ENCODE results near the gene DGKH. TPM values are rescaled to one million over a fixed set of nuclear protein-coding genes. Genes with fewer than 3 reads are reported as not detected.

The DGKH gene
- total and polyA plus RNA-seq, 11 donors, result 1.8 to 13.1 (median 7.4) TPM

GRCh38 chr13:42063105-42063504 lies 14.7 kb downstream of the DGKH start:
- H3K4me3 ChIP-seq, result no peak overlapping the region
- no peak for TF ChIP-seq POLR2A (IDR thresholded peaks at IDR 0.05)
- no peak overlapping the region for H3K27ac ChIP-seq
- peaks cover 0 to 11% (median 2%) of the 10 kb centered on the region in 12 donors for H3K9me3 ChIP-seq
- peaks cover 0 to 6% (median 0%) of the 10 kb centered on the region in 12 donors for H3K4me1 ChIP-seq
- 78 to 86% (median 82%) methylated on average over 2 of the region's 2 CpGs for WGBS, 4 donors
- ATAC-seq (no peak), DNase-seq (no peak)
- H3K36me3 ChIP-seq, result peaks cover 0 to 10% (median 6%) of the 10 kb centered on the region in 9 donors
- intact Hi-C loops (cut with DNase I), result no loop called here
- no peaks in the 10 kb centered on the region for H3K27me3 ChIP-seq

DNA sequence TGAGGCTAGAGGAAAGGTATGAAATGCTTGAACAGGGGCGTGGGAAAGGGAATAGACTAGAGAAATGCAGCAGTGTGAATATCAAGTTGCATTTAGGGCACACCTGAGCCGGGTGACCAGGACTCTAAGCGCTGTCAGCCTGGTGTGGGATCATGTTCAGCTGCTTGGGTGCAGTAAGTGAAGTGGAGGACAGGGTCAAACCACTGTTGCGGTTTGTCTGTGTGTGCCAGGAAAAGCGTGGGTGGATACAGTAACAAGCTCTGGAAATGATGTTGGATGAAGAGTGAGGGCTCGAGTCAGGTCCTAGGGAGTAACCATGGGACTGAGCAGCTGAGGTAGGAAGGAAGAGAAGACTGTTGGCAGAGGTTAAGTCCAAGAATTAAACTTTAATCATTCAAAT lies 15.8 kb downstream of the DGKH start:
- Histone ChIP-seq H3K4me3 (no peak overlapping the region), H3K27ac (no peak overlapping the region), H3K9me3 (no peaks in the 10 kb centered on the region), H3K27me3 (no peaks in the 10 kb centered on the region), H3K4me1 (peaks cover 0 to 6% (median 0%) of the 10 kb centered on the region in 12 donors), H3K36me3 (peaks cover 0 to 9% (median 6%) of the 10 kb centered on the region in 9 donors)
- TF ChIP-seq CTCF (IDR thresholded peaks at IDR 0.05), result no peak
- no peak for TF ChIP-seq POLR2A (IDR thresholded peaks at IDR 0.05)
- no peak for ATAC-seq
- DNase-seq, result no peak
- intact Hi-C loops (cut with DNase I), result no loop called here
- WGBS, 4 donors, result 60 to 70% (median 65%) methylated on average over 6 of the region's 6 CpGs

GRCh38 chr13:42064966-42065365 lies 16.5 kb downstream of the DGKH start:
- Histone ChIP-seq H3K4me1 (peaks cover 0 to 6% (median 0%) of the 10 kb centered on the region in 12 donors), H3K36me3 (peaks cover 0 to 9% (median 6%) of the 10 kb centered on the region in 9 donors), H3K9me3 (no peaks in the 10 kb centered on the region), H3K27ac (no peak overlapping the region), H3K4me3 (no peak overlapping the region), H3K27me3 (no peaks in the 10 kb centered on the region)
- no peak for ATAC-seq
- DNase-seq, result no peak
- TF ChIP-seq CTCF (IDR thresholded peaks at IDR 0.05) (no peak), POLR2A (IDR thresholded peaks at IDR 0.05) (no peak)
- intact Hi-C loops (cut with DNase I), result no loop called here
- WGBS, 4 donors, result 81 to 88% (median 83%) methylated on average over 5 of the region's 5 CpGs

GRCh38 chr13:42065414-42065813 lies 17.0 kb downstream of the DGKH start:
- DNase-seq, result no peak
- H3K27ac ChIP-seq, result no peak overlapping the region
- no peak for TF ChIP-seq POLR2A (IDR thresholded peaks at IDR 0.05)
- TF ChIP-seq CTCF (IDR thresholded peaks at IDR 0.05), result no peak
- no peak overlapping the region for H3K4me3 ChIP-seq
- H3K36me3 ChIP-seq, result peaks cover 0 to 9% (median 6%) of the 10 kb centered on the region in 9 donors
- 91 to 96% (median 93%) methylated on average over 4 of the region's 4 CpGs for WGBS, 4 donors
- H3K4me1 ChIP-seq, result peaks cover 0 to 6% (median 0%) of the 10 kb centered on the region in 12 donors
- intact Hi-C loops (cut with DNase I), result no loop called here
- no peaks in the 10 kb centered on the region for H3K27me3 ChIP-seq
- H3K9me3 ChIP-seq, result no peaks in the 10 kb centered on the region
- ATAC-seq, result no peak

DNA sequence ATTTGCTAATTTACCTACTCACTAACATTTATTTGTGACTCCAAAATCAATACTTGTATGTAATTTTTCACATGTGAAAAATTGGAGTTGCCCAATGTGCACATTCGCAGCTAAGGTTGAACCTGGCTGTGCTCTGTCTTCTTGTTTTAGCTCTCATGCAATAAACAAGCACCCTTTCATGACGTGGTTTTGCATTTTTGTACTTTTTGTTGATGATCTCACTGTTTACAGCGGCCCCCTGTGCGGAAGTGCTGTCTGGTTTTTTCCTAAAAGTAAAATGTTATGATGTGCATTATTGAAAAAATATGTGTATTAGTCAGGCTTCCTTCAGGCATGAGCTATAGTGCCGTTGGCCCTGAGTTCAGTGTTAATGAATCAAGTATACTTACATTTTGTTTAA lies 18.1 kb downstream of the DGKH start:
- Histone ChIP-seq H3K36me3 (peaks cover 0 to 9% (median 6%) of the 10 kb centered on the region in 9 donors), H3K27ac (no peak overlapping the region), H3K4me1 (peaks cover 0 to 6% (median 0%) of the 10 kb centered on the region in 12 donors), H3K4me3 (no peak overlapping the region), H3K9me3 (no peaks in the 10 kb centered on the region), H3K27me3 (no peaks in the 10 kb centered on the region)
- no peak for DNase-seq
- ATAC-seq, result no peak
- intact Hi-C loops (cut with DNase I), result no loop called here
- WGBS, 4 donors, result 75 to 80% (median 77%) methylated on average over 5 of the region's 5 CpGs
- TF ChIP-seq CTCF (IDR thresholded peaks at IDR 0.05) (no peak), POLR2A (IDR thresholded peaks at IDR 0.05) (no peak)
